Thyroid gland (tissue), 4 donors: ENCODE data around the gene HLF.

ENCODE experiments used
- POLR2A ChIP-seq, 2 donors: fragments of 450-650 bp; IDR thresholded peaks; one replicate each; pipeline ENCODE4 v1.6.1; 2017; ENCODE audit warnings: antibody characterized with exemption in 2 of 2, mild to moderate bottlenecking in 2 of 2, moderate library complexity in 1 of 2
- TF ChIP-seq, protein P1 (sequence below), 6 experiments: fragments of 200-600 bp in 3 of 6; fragments of 450-650 bp in 3 of 6; sonication (generic) in 3 of 6; IDR thresholded peaks; one replicate each; pipeline ENCODE4 v1.5.1; 2016 to 2019; ENCODE audit warnings: antibody characterized with exemption in 6 of 6, mild to moderate bottlenecking in 2 of 6, inconsistent platforms in 1 of 6, moderate library complexity in 1 of 6

DNA sequence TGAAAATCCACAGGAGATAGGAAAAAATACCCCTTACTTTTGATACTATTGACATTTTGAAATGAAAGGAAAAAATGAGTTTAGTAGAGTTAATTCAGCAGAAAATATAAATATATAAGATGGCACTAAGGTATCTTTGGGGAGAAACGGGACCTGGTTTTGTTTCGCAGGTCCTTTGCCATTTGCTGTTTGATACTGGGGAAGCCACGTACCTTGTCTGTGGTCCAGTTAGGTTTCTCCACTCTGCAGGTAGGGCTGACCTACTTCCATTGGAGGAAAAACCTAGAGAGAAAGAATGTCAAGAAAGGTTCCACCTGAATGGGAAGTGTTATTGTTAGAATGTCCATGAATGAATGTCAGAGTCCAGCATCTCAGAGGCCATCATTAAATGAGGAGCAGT, 48.1 kb downstream of the HLF start:
- TF ChIP-seq, protein P1, sequence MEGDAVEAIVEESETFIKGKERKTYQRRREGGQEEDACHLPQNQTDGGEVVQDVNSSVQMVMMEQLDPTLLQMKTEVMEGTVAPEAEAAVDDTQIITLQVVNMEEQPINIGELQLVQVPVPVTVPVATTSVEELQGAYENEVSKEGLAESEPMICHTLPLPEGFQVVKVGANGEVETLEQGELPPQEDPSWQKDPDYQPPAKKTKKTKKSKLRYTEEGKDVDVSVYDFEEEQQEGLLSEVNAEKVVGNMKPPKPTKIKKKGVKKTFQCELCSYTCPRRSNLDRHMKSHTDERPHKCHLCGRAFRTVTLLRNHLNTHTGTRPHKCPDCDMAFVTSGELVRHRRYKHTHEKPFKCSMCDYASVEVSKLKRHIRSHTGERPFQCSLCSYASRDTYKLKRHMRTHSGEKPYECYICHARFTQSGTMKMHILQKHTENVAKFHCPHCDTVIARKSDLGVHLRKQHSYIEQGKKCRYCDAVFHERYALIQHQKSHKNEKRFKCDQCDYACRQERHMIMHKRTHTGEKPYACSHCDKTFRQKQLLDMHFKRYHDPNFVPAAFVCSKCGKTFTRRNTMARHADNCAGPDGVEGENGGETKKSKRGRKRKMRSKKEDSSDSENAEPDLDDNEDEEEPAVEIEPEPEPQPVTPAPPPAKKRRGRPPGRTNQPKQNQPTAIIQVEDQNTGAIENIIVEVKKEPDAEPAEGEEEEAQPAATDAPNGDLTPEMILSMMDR (IDR thresholded peaks at IDR 0.05) = no peak
- no peak for TF ChIP-seq POLR2A (IDR thresholded peaks at IDR 0.05)
